Heart left ventricle (tissue), 13 donors: ENCODE results near the gene AGPAT4.

Experiments used
- CTCF ChIP-seq, 12 donors: fragments of 200-600 bp; sonication (generic) in 4 of 12; IDR thresholded peaks; one replicate each; pipeline versions ENCODE4 v1.5.0 to v1.8.0; 2018 to 2022; ENCODE audit warnings: antibody characterized with exemption in 12 of 12, mild to moderate bottlenecking in 5 of 12
- POLR2A ChIP-seq, 2 donors: fragments of 450-650 bp; IDR thresholded peaks; one replicate each; pipeline ENCODE4 v1.6.1; 2017; ENCODE audit warnings: antibody characterized with exemption in 2 of 2, mild to moderate bottlenecking in 2 of 2, moderate library complexity in 2 of 2
- donor health status: ischemic (EF 13 %, LVEDD 7.1; RV severe dilation, severe dysfunction).
- donor health status: DM: no; HTN: yes; CAD: no.
- donor health status: DM: no; HTN: no; CAD: no.
- donor health status: ischemic (EF 25% LVEDD 6.9; RV normal size, moderate dysfunction).
- donor health status: ischemic (EF 25% LVEDD 5.7; RV mildly dilated, moderate dysfunction).
- donor health status: ischemic (EF 35%, LVEDD 5.7; RV mildly dilated, moderate dysfunction).
- donor health status: nonischemic (EF 11% LVEDD 7.7; RV severe dilation, severe dysfunction).
- donor health status: DM: yes; HTN: yes; CAD: no.
- donor health status: PGD.
- donor health status: ischemic (EF 29% LVEDD 5.4; RV normal size, mild dysfunction).
- donor health status: nonischemic (EF 23%, LVEDD 6.1; RV moderate dilation, normal function).

DNA sequence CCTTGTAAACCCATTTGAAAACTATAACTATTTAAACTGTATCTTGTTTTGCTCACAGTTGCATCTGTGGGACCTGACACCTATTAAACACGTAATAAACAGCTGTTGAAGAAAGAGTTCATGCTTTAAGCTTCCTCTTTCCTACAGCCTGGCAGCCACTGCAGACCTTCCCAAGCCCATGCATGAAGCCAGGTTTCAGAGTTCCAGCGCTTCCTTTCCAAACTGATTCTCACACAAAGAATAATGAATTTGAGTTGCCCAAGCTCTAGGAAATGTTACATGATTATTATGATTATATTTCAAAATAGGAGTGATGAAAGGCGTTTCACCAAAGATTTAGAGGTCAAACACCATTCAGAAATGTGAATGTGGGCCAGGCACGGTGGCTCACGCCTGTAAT lies 3.7 kb downstream of the AGPAT4 start:
- TF ChIP-seq CTCF (IDR thresholded peaks at IDR 0.05) (no peak), POLR2A (IDR thresholded peaks at IDR 0.05) (no peak)
